H9 (cell line): ENCODE results near the gene ETV7. TPM values are rescaled to one million over a fixed set of nuclear protein-coding genes. Genes with fewer than 3 reads are reported as not detected.

Experiments used
- DNase-seq: peaks from one replicate; pipeline ENCODE4 v3.0.0-alpha.2; 2017
- H2AFZ ChIP-seq: one replicate; pipeline ENCODE4 v1.6.1; 2013; ENCODE audit warnings: mild to moderate bottlenecking, low read length, control low read depth, moderate library complexity
- H2AK5ac ChIP-seq: 2 replicates; pipeline ENCODE4 v1.6.1; 2013; ENCODE audit warnings: low read length, control low read depth, mixed read lengths; ENCODE audit not compliant: insufficient read length
- H2BK120ac ChIP-seq: one replicate; pipeline ENCODE4 v1.6.1; 2013; ENCODE audit warnings: low read depth, mild to moderate bottlenecking, low read length, control low read depth, inconsistent platforms; ENCODE audit not compliant: poor library complexity, severe bottlenecking
- H2BK12ac ChIP-seq: 2 replicates; pipeline ENCODE4 v1.6.1; 2013; ENCODE audit warnings: low read length, control low read depth, mixed read lengths, low read depth; ENCODE audit not compliant: insufficient read length
- H2BK15ac ChIP-seq: 2 replicates; pipeline ENCODE4 v1.6.1; 2013; ENCODE audit warnings: low read depth, low read length, control low read depth
- H2BK20ac ChIP-seq: one replicate; pipeline ENCODE4 v1.6.1; 2013; ENCODE audit warnings: low read depth, mild to moderate bottlenecking, low read length, control low read depth, inconsistent platforms; ENCODE audit not compliant: poor library complexity, severe bottlenecking
- H2BK5ac ChIP-seq: 2 replicates; pipeline ENCODE4 v1.6.1; 2013; ENCODE audit warnings: low read length, control low read depth, mixed read lengths; ENCODE audit not compliant: insufficient read length
- H3K14ac ChIP-seq: 2 replicates; pipeline ENCODE4 v1.6.1; 2013; ENCODE audit warnings: low read length, control low read depth; ENCODE audit not compliant: insufficient read depth
- H3K18ac ChIP-seq: 2 replicates; pipeline ENCODE4 v1.6.1; 2013; ENCODE audit warnings: low read depth, mild to moderate bottlenecking, mixed read lengths, low read length, control low read depth; ENCODE audit not compliant: insufficient read length
- H3K23ac ChIP-seq: 2 replicates; pipeline ENCODE4 v1.6.1; 2013; ENCODE audit warnings: low read length, control low read depth, mixed read lengths, low read depth; ENCODE audit not compliant: insufficient read length
- H3K23me2 ChIP-seq: 2 replicates; pipeline ENCODE4 v1.6.1; 2013; ENCODE audit warnings: low read depth, mild to moderate bottlenecking, mixed read lengths, low read length, control low read depth; ENCODE audit not compliant: insufficient read length, poor library complexity, severe bottlenecking
- H3K27ac ChIP-seq: 2 replicates; pipeline ENCODE4 v1.5.1; 2013; ENCODE audit warnings: low read length, control low read depth, mixed read lengths, low read depth; ENCODE audit not compliant: insufficient read length
- H3K27me3 ChIP-seq: 2 replicates; pipeline ENCODE4 v1.6.1; 2013; ENCODE audit warnings: low read length, control low read depth, inconsistent platforms; ENCODE audit not compliant: insufficient read depth
- H3K4ac ChIP-seq: 2 replicates; pipeline ENCODE4 v1.6.1; 2013; ENCODE audit warnings: low read depth, mild to moderate bottlenecking, control low read depth, inconsistent platforms, low read length, moderate library complexity
- H3K4me1 ChIP-seq: 2 replicates; pipeline ENCODE4 v1.6.1; 2013; ENCODE audit warnings: low read length, control low read depth, inconsistent platforms; ENCODE audit not compliant: insufficient read depth
- H3K4me2 ChIP-seq: 2 replicates; pipeline ENCODE4 v1.6.1; 2013; ENCODE audit warnings: low read length, control low read depth, mixed read lengths; ENCODE audit not compliant: insufficient read length, insufficient read depth
- H3K56ac ChIP-seq: 2 replicates; pipeline ENCODE4 v1.6.1; 2013; ENCODE audit warnings: low read depth, mild to moderate bottlenecking, mixed read lengths, low read length, control low read depth; ENCODE audit not compliant: insufficient read length
- H3K79me1 ChIP-seq: 2 replicates; pipeline ENCODE4 v1.6.1; 2013; ENCODE audit warnings: low read depth, mild to moderate bottlenecking, moderate library complexity, low read length, control low read depth, inconsistent platforms; ENCODE audit not compliant: insufficient read depth, poor library complexity, severe bottlenecking
- H3K79me2 ChIP-seq: 2 replicates; pipeline ENCODE4 v1.6.1; 2013; ENCODE audit warnings: low read length, control low read depth, inconsistent platforms; ENCODE audit not compliant: insufficient read depth
- H3K9ac ChIP-seq: 2 replicates; pipeline ENCODE4 v1.6.1; 2013; ENCODE audit warnings: low read length, control low read depth, mixed read lengths; ENCODE audit not compliant: insufficient read length; ENCODE audit errors: extremely low read depth
- H3K9me3 ChIP-seq: one replicate; pipeline ENCODE4 v1.6.1; 2013; ENCODE audit warnings: low read depth, low read length, inconsistent platforms; ENCODE audit not compliant: control insufficient read depth
- H3T11ph ChIP-seq: one replicate; pipeline ENCODE4 v1.6.1; 2013; ENCODE audit warnings: mild to moderate bottlenecking, low read length, control low read depth, inconsistent platforms
- H4K20me1 ChIP-seq: one replicate; pipeline ENCODE4 v1.6.1; 2013; ENCODE audit not compliant: control insufficient read depth, insufficient read length, insufficient read depth
- H4K5ac ChIP-seq: 2 replicates; pipeline ENCODE4 v1.6.1; 2013; ENCODE audit warnings: low read depth, mild to moderate bottlenecking, mixed read lengths, low read length, control low read depth; ENCODE audit not compliant: insufficient read length
- H4K8ac ChIP-seq: replicated peaks from 2 replicates; pipeline ENCODE4 v1.6.1; 2013; ENCODE audit warnings: low read length, control low read depth, mixed read lengths, low read depth; ENCODE audit not compliant: insufficient read length
- H4K91ac ChIP-seq: 2 replicates; pipeline ENCODE4 v1.6.1; 2013; ENCODE audit warnings: low read depth, mild to moderate bottlenecking, moderate library complexity, mixed read lengths, low read length, control low read depth; ENCODE audit not compliant: insufficient read length
- H3K27ac Mint-ChIP-seq, 3 experiments: 2 replicates in 2 of 3; 3 replicates in 1 of 3; pipeline ENCODE4 v1.8.0; 2020 to 2021; ENCODE audit warnings: mixed read lengths in 3 of 3, mild to moderate bottlenecking in 1 of 3, moderate library complexity in 1 of 3
- H3K27me3 Mint-ChIP-seq: 2 replicates; pipeline ENCODE4 v1.8.0; 2021; ENCODE audit warnings: low read depth, mild to moderate bottlenecking, moderate library complexity, mixed read lengths
- H3K36me3 Mint-ChIP-seq, 3 experiments: 2 replicates in 2 of 3; 3 replicates in 1 of 3; pipeline ENCODE4 v1.8.0; 2020 to 2021; ENCODE audit warnings: low read depth in 3 of 3, mixed read lengths in 3 of 3; ENCODE audit not compliant: insufficient read depth in 1 of 3
- H3K4me1 Mint-ChIP-seq, 2 experiments: 2 replicates each; pipeline ENCODE4 v1.8.0; 2020; ENCODE audit warnings: mixed read lengths in 2 of 2
- H3K4me3 Mint-ChIP-seq, 2 experiments: 2 replicates in 1 of 2; 3 replicates in 1 of 2; pipeline ENCODE4 v1.8.0; 2020 to 2021; ENCODE audit warnings: mild to moderate bottlenecking in 2 of 2, mixed read lengths in 2 of 2, moderate library complexity in 1 of 2
- H3K9me3 Mint-ChIP-seq, 2 experiments: 2 replicates in 1 of 2; 3 replicates in 1 of 2; pipeline ENCODE4 v1.8.0; 2020; ENCODE audit warnings: mild to moderate bottlenecking in 2 of 2, mixed read lengths in 2 of 2, moderate library complexity in 1 of 2
- WGBS: extraction: QIAGEN DNeasy Blood & Tissue Kit; methylation state at CpG from one replicate; pipeline ENCODE4 v1.1.7; 2013; ENCODE audit warnings: missing lambda C conversion rate, low lambda C conversion rate, mixed read lengths; ENCODE audit not compliant: insufficient read length; ENCODE audit errors: extremely low coverage; 5-methylcytosine and 5-hydroxymethylcytosine counted together
- total RNA-seq: library from RNA; stranded (reverse); gene quantifications from 2 replicates; pipeline ENCODE4 v1.2.1, GENCODE V29; 2021
- TF ChIP-seq, protein P1 (sequence below): fragments of 200-600 bp; sonication (generic); conservative IDR thresholded peaks from 3 replicates; pipeline ENCODE4 v1.8.0; 2021; ENCODE audit warnings: antibody characterized with exemption, mild to moderate bottlenecking

Gene ETV7
- total RNA-seq, 1 experiment from 2014 or later = 0.92 TPM

- peaks cover 23% of the 10 kb centered on the region for H3K27me3 Mint-ChIP-seq
Observed at GRCh38 chr6:36343109-36343680, 44.3 kb downstream of the ETV7 start.

More at GRCh38 chr6:36343109-36343680, 44.3 kb downstream of the ETV7 start:
- WGBS = no CpG with 5 or more reads among the region's 5 CpGs
- H4K20me1 ChIP-seq = no peaks in the 10 kb centered on the region
- H3K9me3 Mint-ChIP-seq = no peaks in the 10 kb centered on the region; a peak in 1 of 5 replicates
- no peaks in the 10 kb centered on the region for H3K9me3 ChIP-seq
- H2BK5ac ChIP-seq = no peak overlapping the region
- H3K4me2 ChIP-seq = no peak overlapping the region
- H3K18ac ChIP-seq = no peak overlapping the region
- no peaks in the 10 kb centered on the region for H3K36me3 Mint-ChIP-seq
- TF ChIP-seq, protein P1, sequence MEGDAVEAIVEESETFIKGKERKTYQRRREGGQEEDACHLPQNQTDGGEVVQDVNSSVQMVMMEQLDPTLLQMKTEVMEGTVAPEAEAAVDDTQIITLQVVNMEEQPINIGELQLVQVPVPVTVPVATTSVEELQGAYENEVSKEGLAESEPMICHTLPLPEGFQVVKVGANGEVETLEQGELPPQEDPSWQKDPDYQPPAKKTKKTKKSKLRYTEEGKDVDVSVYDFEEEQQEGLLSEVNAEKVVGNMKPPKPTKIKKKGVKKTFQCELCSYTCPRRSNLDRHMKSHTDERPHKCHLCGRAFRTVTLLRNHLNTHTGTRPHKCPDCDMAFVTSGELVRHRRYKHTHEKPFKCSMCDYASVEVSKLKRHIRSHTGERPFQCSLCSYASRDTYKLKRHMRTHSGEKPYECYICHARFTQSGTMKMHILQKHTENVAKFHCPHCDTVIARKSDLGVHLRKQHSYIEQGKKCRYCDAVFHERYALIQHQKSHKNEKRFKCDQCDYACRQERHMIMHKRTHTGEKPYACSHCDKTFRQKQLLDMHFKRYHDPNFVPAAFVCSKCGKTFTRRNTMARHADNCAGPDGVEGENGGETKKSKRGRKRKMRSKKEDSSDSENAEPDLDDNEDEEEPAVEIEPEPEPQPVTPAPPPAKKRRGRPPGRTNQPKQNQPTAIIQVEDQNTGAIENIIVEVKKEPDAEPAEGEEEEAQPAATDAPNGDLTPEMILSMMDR = no peak
- H2BK20ac ChIP-seq = no peak overlapping the region
- H3K4me1 Mint-ChIP-seq = peaks cover 8 to 11% of the 10 kb centered on the region in 2 experiments
- H3K4me1 ChIP-seq = no peaks in the 10 kb centered on the region
- no peak overlapping the region for H3K14ac ChIP-seq
- peaks cover 4% of the 10 kb centered on the region for H3K23me2 ChIP-seq
- H3K23ac ChIP-seq = no peak overlapping the region
- no peak overlapping the region for H3K56ac ChIP-seq
- H3T11ph ChIP-seq = no peak overlapping the region
- H4K91ac ChIP-seq = no peak overlapping the region
- H3K27me3 ChIP-seq = no peaks in the 10 kb centered on the region
- no peak overlapping the region for H4K5ac ChIP-seq
- H3K27ac ChIP-seq = no peak overlapping the region
- H3K4me3 Mint-ChIP-seq = no peak overlapping the region
- H2AFZ ChIP-seq = no peak overlapping the region
- no peak overlapping the region for H4K8ac ChIP-seq
- no peak overlapping the region for H2BK12ac ChIP-seq
- no peak overlapping the region for H3K9ac ChIP-seq
- no peak overlapping the region for H3K27ac Mint-ChIP-seq
- DNase-seq = no peak
- no peak overlapping the region for H2BK120ac ChIP-seq
- H2BK15ac ChIP-seq = no peak overlapping the region
- H3K4ac ChIP-seq = no peak overlapping the region
- H2AK5ac ChIP-seq = no peak overlapping the region
- no peaks in the 10 kb centered on the region for H3K79me1 ChIP-seq
- H3K79me2 ChIP-seq = no peaks in the 10 kb centered on the region
